B cell (primary cell): ENCODE measurements around the gene DPCD. TPM values are rescaled to one million over a fixed set of nuclear protein-coding genes. Genes with fewer than 3 reads are reported as not detected.

Source experiments
- ATAC-seq: fragments of 200-7000 bp; cut with Tn5 transposase; one replicate; pipeline ENCODE4 v1.10.0; 2021; ENCODE audit warnings: low read depth, mild to moderate bottlenecking, moderate number of reproducible peaks, moderate library complexity
- CTCF ChIA-PET: fragments of 350-600 bp; sonication (Branson Sonifier 250); formaldehyde crosslinking; loops from one replicate; lab custom pipeline; 2021; ENCODE audit warnings: antibody characterized with exemption, inconsistent platforms; lab: Charles Lee
- POLR2A ChIA-PET: fragments of 350-600 bp; sonication (Branson Sonifier 250); formaldehyde crosslinking; loops from one replicate; lab custom pipeline; 2021; ENCODE audit warnings: antibody characterized with exemption; lab: Charles Lee
- DNase-seq: peaks from one replicate; pipeline ENCODE4 v3.0.0; 2013
- H2AFZ ChIP-seq: 2 replicates; pipeline ENCODE4 v1.6.1; 2012; ENCODE audit warnings: mild to moderate bottlenecking, low read depth, low read length; ENCODE audit not compliant: insufficient read depth, poor library complexity, severe bottlenecking
- H3K27ac ChIP-seq, 2 donors: 1 replicate in 1 of 2; 2 replicates in 1 of 2; pipeline ENCODE4 v1.5.1; 2012 to 2013; ENCODE audit warnings: low read length in 2 of 2, mild to moderate bottlenecking in 2 of 2, moderate library complexity in 1 of 2
- H3K27me3 ChIP-seq, 4 experiments: fragments of 200-600 bp in 1 of 4; sonication (generic) in 1 of 4; replicated peaks in 1 of 4; 1 replicate in 2 of 4; 2 replicates in 2 of 4; pipeline versions ENCODE4 v1.6.1 to v1.7.0; 2013 to 2016; ENCODE audit warnings: low read length in 3 of 4, mild to moderate bottlenecking in 2 of 4, mixed read lengths in 1 of 4, moderate library complexity in 1 of 4; ENCODE audit not compliant: insufficient read depth in 4 of 4, control insufficient read depth in 3 of 4; ENCODE audit errors: control extremely low read depth in 1 of 4
- H3K36me3 ChIP-seq, 2 experiments: replicated peaks in 1 of 2; 1 replicate in 1 of 2; 2 replicates in 1 of 2; pipeline versions ENCODE4 v1.6.1 to v1.7.1; 2013; ENCODE audit warnings: low read length in 1 of 2; ENCODE audit not compliant: insufficient read depth in 2 of 2, control insufficient read depth in 1 of 2; ENCODE audit errors: control extremely low read depth in 1 of 2, extremely low read depth in 1 of 2
- H3K4me1 ChIP-seq, 2 donors: fragments of 200-600 bp in 1 of 2; sonication (generic) in 1 of 2; 1 replicate in 1 of 2; 2 replicates in 1 of 2; pipeline versions ENCODE4 v1.5.1 to v1.6.1; 2013 to 2017; ENCODE audit warnings: low read length in 2 of 2; ENCODE audit not compliant: control insufficient read depth in 2 of 2, insufficient read depth in 2 of 2
- H3K4me2 ChIP-seq: replicated peaks from 2 replicates; pipeline ENCODE3; 2012; ENCODE audit warnings: mild to moderate bottlenecking, low read depth, low read length; ENCODE audit not compliant: poor library complexity, severe bottlenecking
- H3K4me3 ChIP-seq, 5 experiments: fragments of 200-600 bp in 1 of 5; sonication (generic) in 1 of 5; 1 replicate in 3 of 5; 2 replicates in 2 of 5; pipeline versions ENCODE4 v1.5.1 to v1.7.0; 2011 to 2016; ENCODE audit warnings: low read length in 4 of 5, mild to moderate bottlenecking in 4 of 5, low read depth in 2 of 5, control low read depth in 1 of 5, moderate library complexity in 1 of 5; ENCODE audit not compliant: insufficient read depth in 1 of 5; ENCODE audit errors: control extremely low read depth in 1 of 5, extremely low read depth in 1 of 5
- H3K79me2 ChIP-seq: fragments of 200-600 bp; sonication (generic); one replicate; pipeline ENCODE4 v1.6.0; 2016; ENCODE audit warnings: low read length; ENCODE audit not compliant: control insufficient read depth, insufficient read depth
- H3K9ac ChIP-seq: fragments of 200-600 bp; sonication (generic); 2 replicates; pipeline ENCODE4 v1.6.1; 2017; ENCODE audit warnings: mild to moderate bottlenecking, low read length, moderate library complexity
- H3K9me3 ChIP-seq, 3 donors: one replicate each; pipeline versions ENCODE4 v1.6.1 to v1.7.1; 2013; ENCODE audit warnings: low read length in 2 of 3; ENCODE audit not compliant: control insufficient read depth in 2 of 3, insufficient read depth in 1 of 3; ENCODE audit errors: control extremely low read depth in 1 of 3
- H4K20me1 ChIP-seq: 2 replicates; pipeline ENCODE4 v1.6.0; 2012; ENCODE audit warnings: mild to moderate bottlenecking, low read length; ENCODE audit not compliant: insufficient read depth, control insufficient read depth, poor library complexity, severe bottlenecking
- H3K27ac Mint-ChIP-seq: one replicate; pipeline ENCODE4 v1.8.0; 2021; ENCODE audit warnings: mixed read lengths
- H3K27me3 Mint-ChIP-seq: one replicate; pipeline ENCODE4 v1.8.0; 2021; ENCODE audit warnings: mixed read lengths
- H3K4me1 Mint-ChIP-seq: one replicate; pipeline ENCODE4 v1.8.0; 2021; ENCODE audit warnings: mixed read lengths
- H3K4me3 Mint-ChIP-seq: one replicate; pipeline ENCODE4 v1.8.0; 2021; ENCODE audit warnings: mixed read lengths
- H3K9me3 Mint-ChIP-seq: one replicate; pipeline ENCODE4 v1.8.0; 2022; ENCODE audit warnings: mixed read lengths; ENCODE audit not compliant: insufficient read depth
- CTCF ChIP-seq: fragments of 200-600 bp; IDR thresholded peaks from one replicate; pipeline ENCODE4 v1.8.0; 2022; ENCODE audit warnings: antibody characterized with exemption, mild to moderate bottlenecking
- EZH2 ChIP-seq: IDR thresholded peaks from 2 replicates; pipeline ENCODE4 v1.6.1; 2012; ENCODE audit warnings: borderline replicate concordance, low read depth, mild to moderate bottlenecking, moderate library complexity, low read length; ENCODE audit not compliant: insufficient read depth, poor library complexity, severe bottlenecking
- WGBS: methylation state at CpG from one replicate; pipeline ENCODE4 v1.1.5; 2013; ENCODE audit warnings: missing lambda C conversion rate; ENCODE audit not compliant: insufficient coverage; 5-methylcytosine and 5-hydroxymethylcytosine counted together
- intact Hi-C: fragments of 100-400 bp; cut with micrococcal nuclease; formaldehyde crosslinking; loops from one replicate; pipeline ENCODE4 v1.10.0; 2022
- polyA plus RNA-seq: library from polyadenylated mRNA; depleted of rRNA; stranded (reverse); fragments of >200 nt; gene quantifications from 2 replicates; pipeline ENCODE4 v1.2.3, GENCODE V29; 2012
- total RNA-seq, 2 donors: library from RNA; stranded (reverse); fragments of 120-200 nt in 1 of 2; gene quantifications; 1 replicate in 1 of 2; 2 replicates in 1 of 2; pipeline versions ENCODE4 v1.2.3 to v1.2.4, GENCODE V29; 2013 to 2022

Gene DPCD
- total and polyA plus RNA-seq, 2 donors (not counting 1 experiment from before 2014, with no cell fraction given) = 0.88 to 2.2 TPM

- Histone ChIP-seq H3K9me3 (no peaks in the 10 kb centered on the region), H3K4me3 (no peak overlapping the region), H3K9ac (no peak overlapping the region), H3K27me3 (no peaks in the 10 kb centered on the region), H3K4me1 (no peaks in the 10 kb centered on the region), H3K79me2 (peaks cover 53% of the 10 kb centered on the region), H3K36me3 (peaks cover 0 to 72% of the 10 kb centered on the region in 2 experiments), H3K4me2 (no peak overlapping the region), H4K20me1 (peaks cover 64% of the 10 kb centered on the region), H2AFZ (no peak overlapping the region), H3K27ac (no peak overlapping the region)
- ChIA-PET CTCF (no interaction called here), POLR2A (no interaction called here)
- Mint-ChIP-seq H3K27ac (no peak overlapping the region), H3K27me3 (no peaks in the 10 kb centered on the region), H3K4me3 (no peak overlapping the region), H3K4me1 (no peaks in the 10 kb centered on the region), H3K9me3 (no peaks in the 10 kb centered on the region)
- ATAC-seq (no peak), DNase-seq (no peak)
- intact Hi-C loops = no loop called here
- 95% methylated on average over 5 of the region's 5 CpGs for WGBS
- TF ChIP-seq EZH2 = no peak
- TF ChIP-seq CTCF = no peak
These were observed 61.5 kb downstream of the DPCD start for GRCh38 chr10:101649525-101650085.

GRCh38 chr10:101650863-101651262 lies 62.7 kb downstream of the DPCD start:
- Histone ChIP-seq H3K36me3 (peaks cover 0 to 76% of the 10 kb centered on the region in 2 experiments), H3K27ac (no peak overlapping the region), H3K4me2 (no peak overlapping the region), H3K4me3 (no peak overlapping the region), H2AFZ (no peak overlapping the region), H3K4me1 (no peaks in the 10 kb centered on the region), H3K79me2 (peaks cover 47% of the 10 kb centered on the region), H3K9ac (no peak overlapping the region), H4K20me1 (peaks cover 58% of the 10 kb centered on the region), H3K27me3 (no peaks in the 10 kb centered on the region), H3K9me3 (no peaks in the 10 kb centered on the region)
- Mint-ChIP-seq H3K9me3 (no peaks in the 10 kb centered on the region), H3K4me1 (no peaks in the 10 kb centered on the region), H3K4me3 (no peak overlapping the region), H3K27ac (no peak overlapping the region), H3K27me3 (no peaks in the 10 kb centered on the region)
- CTCF ChIA-PET = no interaction called here
- POLR2A ChIA-PET = no interaction called here
- DNase-seq = no peak
- intact Hi-C loops = no loop called here
- no peak for ATAC-seq
- TF ChIP-seq EZH2 (no peak), CTCF (no peak)
- WGBS = 98% methylated on average over 15 of the region's 15 CpGs
